Astrocyte (in vitro differentiated cells and primary cell): Measurements from ENCODE around the gene C19orf18. TPM values are rescaled to one million over a fixed set of nuclear protein-coding genes. Genes with fewer than 3 reads are reported as not detected.

Source experiments
- DNase-seq: peaks from one replicate; pipeline ENCODE4 v3.0.0-alpha.2; 2010; ENCODE audit warnings: low read depth
- FAIRE-seq: peaks from 2 replicates; lab custom pipeline; 2011; peaks lifted over from hg19 to GRCh38; lab: Jason Lieb, UNC
- H2AFZ ChIP-seq: 2 replicates; pipeline ENCODE4 v1.6.0; 2012; ENCODE audit warnings: low read depth, low read length, inconsistent platforms
- H3K27ac ChIP-seq: 2 replicates; pipeline ENCODE4 v1.5.1; 2011; ENCODE audit warnings: low read depth, low read length, inconsistent platforms
- H3K27me3 ChIP-seq: 2 replicates; pipeline ENCODE4 v1.6.0; 2011; ENCODE audit warnings: low read length, inconsistent platforms; ENCODE audit not compliant: insufficient read depth
- H3K36me3 ChIP-seq: 2 replicates; pipeline ENCODE4 v1.5.1; 2011; ENCODE audit warnings: low read length, inconsistent platforms; ENCODE audit not compliant: insufficient read depth
- H3K4me1 ChIP-seq: 2 replicates; pipeline ENCODE4 v1.5.1; 2011; ENCODE audit warnings: low read length, inconsistent platforms; ENCODE audit not compliant: insufficient read depth
- H3K4me2 ChIP-seq: 2 replicates; pipeline ENCODE4 v1.6.0; 2012; ENCODE audit warnings: low read length, inconsistent platforms
- H3K4me3 ChIP-seq: 2 replicates; pipeline ENCODE4 v1.5.1; 2011; ENCODE audit warnings: low read depth, mild to moderate bottlenecking, low read length, inconsistent platforms; ENCODE audit not compliant: insufficient read depth
- H3K79me2 ChIP-seq: 2 replicates; pipeline ENCODE4 v1.6.0; 2012; ENCODE audit warnings: mild to moderate bottlenecking, low read length, inconsistent platforms; ENCODE audit not compliant: insufficient read depth
- H3K9ac ChIP-seq: 2 replicates; pipeline ENCODE4 v1.6.0; 2012; ENCODE audit warnings: mild to moderate bottlenecking, low read length, inconsistent platforms
- H3K9me3 ChIP-seq: 2 replicates; pipeline ENCODE4 v1.5.1; 2012; ENCODE audit warnings: low read depth, mild to moderate bottlenecking, low read length, inconsistent platforms; ENCODE audit not compliant: insufficient read depth
- H4K20me1 ChIP-seq: 2 replicates; pipeline ENCODE4 v1.6.0; 2012; ENCODE audit warnings: low read length, inconsistent platforms; ENCODE audit not compliant: insufficient read depth
- H3K27ac Mint-ChIP-seq: one replicate; pipeline ENCODE4 v1.8.0; 2021; ENCODE audit warnings: mild to moderate bottlenecking, mixed read lengths; ENCODE audit not compliant: unreplicated experiment
- H3K27me3 Mint-ChIP-seq: one replicate; pipeline ENCODE4 v1.8.0; 2021; ENCODE audit warnings: low read depth, mixed read lengths; ENCODE audit not compliant: unreplicated experiment
- H3K36me3 Mint-ChIP-seq: one replicate; pipeline ENCODE4 v1.8.0; 2021; ENCODE audit warnings: low read depth, mixed read lengths; ENCODE audit not compliant: unreplicated experiment
- H3K4me1 Mint-ChIP-seq: one replicate; pipeline ENCODE4 v1.8.0; 2021; ENCODE audit warnings: low read depth, mixed read lengths; ENCODE audit not compliant: unreplicated experiment
- H3K4me3 Mint-ChIP-seq: one replicate; pipeline ENCODE4 v1.8.0; 2021; ENCODE audit warnings: mild to moderate bottlenecking, moderate library complexity, mixed read lengths; ENCODE audit not compliant: unreplicated experiment
- H3K9me3 Mint-ChIP-seq: one replicate; pipeline ENCODE4 v1.8.0; 2021; ENCODE audit warnings: mild to moderate bottlenecking, mixed read lengths; ENCODE audit not compliant: unreplicated experiment
- EZH2 ChIP-seq: IDR thresholded peaks from 2 replicates; pipeline ENCODE4 v1.6.1; 2012; ENCODE audit warnings: mild to moderate bottlenecking, low read length, inconsistent platforms; ENCODE audit not compliant: insufficient read depth
- total RNA-seq: library from RNA; stranded (reverse); gene quantifications from 2 replicates; pipeline ENCODE4 v1.2.1, GENCODE V29; 2021
- TF ChIP-seq, protein P1 (sequence below): IDR thresholded peaks from 2 replicates; pipeline ENCODE4 v1.5.1; 2011; ENCODE audit warnings: low read depth, mild to moderate bottlenecking, inconsistent platforms, low read length, moderate library complexity; ENCODE audit not compliant: insufficient read depth

C19orf18 gene
- total RNA-seq, 1 donor from 2014 or later, result 0.66 TPM

DNA sequence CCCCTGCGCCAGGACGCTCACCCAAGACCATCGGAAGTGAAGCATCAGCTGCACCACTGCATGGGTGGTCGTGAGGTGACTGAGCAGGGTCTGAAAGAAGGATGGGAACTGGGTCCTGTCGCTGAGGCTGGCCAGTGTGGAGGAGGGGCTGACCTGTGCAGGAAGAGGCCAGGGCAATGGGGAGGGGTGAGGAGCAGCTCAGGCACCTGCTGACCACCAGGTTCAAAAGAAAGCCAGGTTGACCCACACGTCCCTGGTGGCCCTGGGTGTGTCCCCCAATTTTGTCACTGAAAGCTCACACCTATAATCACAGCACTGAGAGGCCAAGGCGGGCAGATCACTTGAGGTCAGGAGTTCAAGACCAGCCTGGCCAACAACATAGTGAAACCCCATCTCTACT lies 45.8 kb upstream of the C19orf18 start:
- peaks cover 46% of the 10 kb centered on the region for H3K9me3 Mint-ChIP-seq
- H3K27ac ChIP-seq, result no peak overlapping the region
- H3K79me2 ChIP-seq, result no peaks in the 10 kb centered on the region
- no peaks in the 10 kb centered on the region for H3K27me3 ChIP-seq
- no peaks in the 10 kb centered on the region for H3K36me3 ChIP-seq
- TF ChIP-seq, protein P1, sequence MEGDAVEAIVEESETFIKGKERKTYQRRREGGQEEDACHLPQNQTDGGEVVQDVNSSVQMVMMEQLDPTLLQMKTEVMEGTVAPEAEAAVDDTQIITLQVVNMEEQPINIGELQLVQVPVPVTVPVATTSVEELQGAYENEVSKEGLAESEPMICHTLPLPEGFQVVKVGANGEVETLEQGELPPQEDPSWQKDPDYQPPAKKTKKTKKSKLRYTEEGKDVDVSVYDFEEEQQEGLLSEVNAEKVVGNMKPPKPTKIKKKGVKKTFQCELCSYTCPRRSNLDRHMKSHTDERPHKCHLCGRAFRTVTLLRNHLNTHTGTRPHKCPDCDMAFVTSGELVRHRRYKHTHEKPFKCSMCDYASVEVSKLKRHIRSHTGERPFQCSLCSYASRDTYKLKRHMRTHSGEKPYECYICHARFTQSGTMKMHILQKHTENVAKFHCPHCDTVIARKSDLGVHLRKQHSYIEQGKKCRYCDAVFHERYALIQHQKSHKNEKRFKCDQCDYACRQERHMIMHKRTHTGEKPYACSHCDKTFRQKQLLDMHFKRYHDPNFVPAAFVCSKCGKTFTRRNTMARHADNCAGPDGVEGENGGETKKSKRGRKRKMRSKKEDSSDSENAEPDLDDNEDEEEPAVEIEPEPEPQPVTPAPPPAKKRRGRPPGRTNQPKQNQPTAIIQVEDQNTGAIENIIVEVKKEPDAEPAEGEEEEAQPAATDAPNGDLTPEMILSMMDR, result no peak
- TF ChIP-seq EZH2, result no peak
- FAIRE-seq (no peak), DNase-seq (no peak)
- H3K4me2 ChIP-seq, result no peak overlapping the region
- H3K4me1 ChIP-seq, result no peaks in the 10 kb centered on the region
- H3K36me3 Mint-ChIP-seq, result peaks cover 3% of the 10 kb centered on the region
- no peak overlapping the region for H3K4me3 ChIP-seq
- no peak overlapping the region for H3K4me3 Mint-ChIP-seq
- no peaks in the 10 kb centered on the region for H3K27me3 Mint-ChIP-seq
- no peak overlapping the region for H3K9ac ChIP-seq
- no peak overlapping the region for H3K27ac Mint-ChIP-seq
- peaks cover 15% of the 10 kb centered on the region for H3K9me3 ChIP-seq
- H4K20me1 ChIP-seq, result no peaks in the 10 kb centered on the region
- no peaks in the 10 kb centered on the region for H3K4me1 Mint-ChIP-seq
- no peak overlapping the region for H2AFZ ChIP-seq

- DNase-seq, result no peak
- no peak overlapping the region for H3K27ac Mint-ChIP-seq
- peaks cover 57% of the 10 kb centered on the region for H3K9me3 Mint-ChIP-seq
- no peak overlapping the region for H3K4me3 Mint-ChIP-seq
- H3K79me2 ChIP-seq, result no peaks in the 10 kb centered on the region
- H3K4me3 ChIP-seq, result no peak overlapping the region
- H3K36me3 ChIP-seq, result no peaks in the 10 kb centered on the region
- no peaks in the 10 kb centered on the region for H3K27me3 ChIP-seq
- H2AFZ ChIP-seq, result no peak overlapping the region
- H3K4me1 ChIP-seq, result no peaks in the 10 kb centered on the region
- no peak overlapping the region for H3K4me2 ChIP-seq
- H3K9ac ChIP-seq, result no peak overlapping the region
- no peaks in the 10 kb centered on the region for H3K27me3 Mint-ChIP-seq
- H3K4me1 Mint-ChIP-seq, result no peaks in the 10 kb centered on the region
- H3K9me3 ChIP-seq, result peaks cover 19% of the 10 kb centered on the region
- no peak overlapping the region for H3K27ac ChIP-seq
- no peak for FAIRE-seq
- no peaks in the 10 kb centered on the region for H4K20me1 ChIP-seq
- TF ChIP-seq EZH2, result no peak
- TF ChIP-seq, protein P1, result no peak
- peaks cover 37% of the 10 kb centered on the region for H3K36me3 Mint-ChIP-seq
Measured at GRCh38 chr19:58014141-58014540, 39.8 kb upstream of the C19orf18 start.

GRCh38 chr19:58010507-58010906 lies 36.2 kb upstream of the C19orf18 start:
- Histone ChIP-seq H3K4me2 (no peak overlapping the region), H3K4me1 (no peaks in the 10 kb centered on the region), H3K9ac (no peak overlapping the region), H3K79me2 (no peaks in the 10 kb centered on the region), H3K36me3 (peaks cover 4% of the 10 kb centered on the region), H3K27ac (no peak overlapping the region), H2AFZ (no peak overlapping the region), H3K4me3 (no peak overlapping the region), H3K27me3 (no peaks in the 10 kb centered on the region), H4K20me1 (no peaks in the 10 kb centered on the region), H3K9me3 (peaks cover 34% of the 10 kb centered on the region)
- Mint-ChIP-seq H3K27ac (no peak overlapping the region), H3K36me3 (peaks cover 64% of the 10 kb centered on the region), H3K4me1 (no peaks in the 10 kb centered on the region), H3K9me3 (peaks cover 69% of the 10 kb centered on the region), H3K27me3 (no peaks in the 10 kb centered on the region), H3K4me3 (no peak overlapping the region)
- DNase-seq (no peak), FAIRE-seq (no peak)
- TF ChIP-seq EZH2, result no peak
- TF ChIP-seq, protein P1, result no peak
